Body of pancreas (tissue), 4 donors: Measurements from ENCODE around the gene CBFB. TPM values are rescaled to one million over a fixed set of nuclear protein-coding genes. Genes with fewer than 3 reads are reported as not detected.

ENCODE experiments used
- ATAC-seq: fragments of 150-250 bp; one replicate; pipeline ENCODE4 v1.9.1; 2016
- DNase-seq, 4 donors: peaks; one replicate each; pipeline ENCODE4 v3.0.0-alpha.2; 2019
- H3K27ac ChIP-seq, 4 donors: fragments of 200-600 bp; sonication (generic); 1 replicate in 3 of 4; 2 replicates in 1 of 4; pipeline versions ENCODE4 v1.5.1 to v1.6.1; 2016 to 2019; ENCODE audit warnings: mild to moderate bottlenecking in 1 of 4, mixed read lengths in 1 of 4, moderate library complexity in 1 of 4
- H3K27me3 ChIP-seq, 2 donors: fragments of 200-600 bp; sonication (generic); one replicate each; pipeline ENCODE4 v1.6.0; 2016; ENCODE audit warnings: mild to moderate bottlenecking in 1 of 2
- H3K36me3 ChIP-seq, 2 donors: fragments of 200-600 bp; sonication (generic); replicated peaks in 1 of 2; 2 replicates each; pipeline ENCODE4 v1.5.1; 2016; ENCODE audit warnings: low read depth in 2 of 2; ENCODE audit not compliant: insufficient read depth in 1 of 2
- H3K4me1 ChIP-seq: fragments of 200-600 bp; sonication (generic); one replicate; pipeline ENCODE4 v1.6.0; 2016
- H3K4me3 ChIP-seq, 2 donors: fragments of 200-600 bp; sonication (generic); 1 replicate in 1 of 2; 2 replicates in 1 of 2; pipeline ENCODE4 v1.5.1; 2016 to 2019
- H3K9me3 ChIP-seq, 3 donors: fragments of 200-600 bp; sonication (generic); 1 replicate in 2 of 3; 2 replicates in 1 of 3; pipeline ENCODE4 v1.5.1; 2016
- POLR2A ChIP-seq, 3 donors: fragments of 450-650 bp; IDR thresholded peaks; one replicate each; pipeline ENCODE4 v1.6.1; 2016; ENCODE audit warnings: antibody characterized with exemption in 3 of 3, mild to moderate bottlenecking in 2 of 3
- WGBS, 2 donors: methylation state at CpG; one replicate each; pipeline ENCODE4 v1.1.5; 2017; 5-methylcytosine and 5-hydroxymethylcytosine counted together
- intact Hi-C: fragments of 100-400 bp; cut with DNase I; formaldehyde crosslinking; loops from one replicate; pipeline ENCODE4 v1.15.1; 2023
- total RNA-seq, 2 donors: library from RNA; depleted of rRNA; stranded (reverse); fragments of >200 nt; gene quantifications; one replicate each; pipeline ENCODE4 v1.1.0, GENCODE V29; 2016
- TF ChIP-seq, protein P1 (sequence below), 7 experiments: fragments of 450-650 bp in 4 of 7; fragments of 200-600 bp in 3 of 7; sonication (generic) in 3 of 7; IDR thresholded peaks; one replicate each; pipeline ENCODE4 v1.5.1; 2016 to 2019; ENCODE audit warnings: antibody characterized with exemption in 7 of 7

Gene CBFB
- total RNA-seq, 2 donors from 2014 or later, result 28.0 to 41.9 TPM

GRCh38 chr16:67015313-67015731 is 13.6 kb upstream of the CBFB start:
- Histone ChIP-seq H3K27ac (no peak overlapping the region), H3K4me1 (peaks cover 18% of the 10 kb centered on the region), H3K27me3 (peaks cover 0 to 12% of the 10 kb centered on the region in 2 donors), H3K9me3 (no peaks in the 10 kb centered on the region), H3K36me3 (no peaks in the 10 kb centered on the region), H3K4me3 (no peak overlapping the region)
- 84 to 91% methylated on average over 7 to 9 of the region's 9 CpGs for WGBS, 2 donors
- no peak for TF ChIP-seq POLR2A (IDR thresholded peaks at IDR 0.05)
- TF ChIP-seq, protein P1, sequence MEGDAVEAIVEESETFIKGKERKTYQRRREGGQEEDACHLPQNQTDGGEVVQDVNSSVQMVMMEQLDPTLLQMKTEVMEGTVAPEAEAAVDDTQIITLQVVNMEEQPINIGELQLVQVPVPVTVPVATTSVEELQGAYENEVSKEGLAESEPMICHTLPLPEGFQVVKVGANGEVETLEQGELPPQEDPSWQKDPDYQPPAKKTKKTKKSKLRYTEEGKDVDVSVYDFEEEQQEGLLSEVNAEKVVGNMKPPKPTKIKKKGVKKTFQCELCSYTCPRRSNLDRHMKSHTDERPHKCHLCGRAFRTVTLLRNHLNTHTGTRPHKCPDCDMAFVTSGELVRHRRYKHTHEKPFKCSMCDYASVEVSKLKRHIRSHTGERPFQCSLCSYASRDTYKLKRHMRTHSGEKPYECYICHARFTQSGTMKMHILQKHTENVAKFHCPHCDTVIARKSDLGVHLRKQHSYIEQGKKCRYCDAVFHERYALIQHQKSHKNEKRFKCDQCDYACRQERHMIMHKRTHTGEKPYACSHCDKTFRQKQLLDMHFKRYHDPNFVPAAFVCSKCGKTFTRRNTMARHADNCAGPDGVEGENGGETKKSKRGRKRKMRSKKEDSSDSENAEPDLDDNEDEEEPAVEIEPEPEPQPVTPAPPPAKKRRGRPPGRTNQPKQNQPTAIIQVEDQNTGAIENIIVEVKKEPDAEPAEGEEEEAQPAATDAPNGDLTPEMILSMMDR (IDR thresholded peaks at IDR 0.05), result peak in 4 of 7 experiments; percentile 2 to 32 (median 28)
- intact Hi-C loops, result loop anchor here (5.0 kb wide), 1 partner anchor 137 kb away; the partner anchor contains the start of gene B3GNT9
- DNase-seq (no peak), ATAC-seq (no peak)

GRCh38 chr16:67016143-67016542 is 12.8 kb upstream of the CBFB start:
- H3K4me1 ChIP-seq, result peaks cover 18% of the 10 kb centered on the region
- DNase-seq (no peak), ATAC-seq (no peak)
- TF ChIP-seq POLR2A (IDR thresholded peaks at IDR 0.05), result no peak
- TF ChIP-seq, protein P1 (IDR thresholded peaks at IDR 0.05), result no peak
- intact Hi-C loops, result loop anchor here (5.0 kb wide), 1 partner anchor 136 kb away; the partner anchor contains the start of gene B3GNT9
- H3K4me3 ChIP-seq, result no peak overlapping the region
- H3K9me3 ChIP-seq, result no peaks in the 10 kb centered on the region
- H3K27ac ChIP-seq, result no peak overlapping the region
- no peaks in the 10 kb centered on the region for H3K36me3 ChIP-seq
- H3K27me3 ChIP-seq, result peaks cover 0 to 12% of the 10 kb centered on the region in 2 donors

DNA sequence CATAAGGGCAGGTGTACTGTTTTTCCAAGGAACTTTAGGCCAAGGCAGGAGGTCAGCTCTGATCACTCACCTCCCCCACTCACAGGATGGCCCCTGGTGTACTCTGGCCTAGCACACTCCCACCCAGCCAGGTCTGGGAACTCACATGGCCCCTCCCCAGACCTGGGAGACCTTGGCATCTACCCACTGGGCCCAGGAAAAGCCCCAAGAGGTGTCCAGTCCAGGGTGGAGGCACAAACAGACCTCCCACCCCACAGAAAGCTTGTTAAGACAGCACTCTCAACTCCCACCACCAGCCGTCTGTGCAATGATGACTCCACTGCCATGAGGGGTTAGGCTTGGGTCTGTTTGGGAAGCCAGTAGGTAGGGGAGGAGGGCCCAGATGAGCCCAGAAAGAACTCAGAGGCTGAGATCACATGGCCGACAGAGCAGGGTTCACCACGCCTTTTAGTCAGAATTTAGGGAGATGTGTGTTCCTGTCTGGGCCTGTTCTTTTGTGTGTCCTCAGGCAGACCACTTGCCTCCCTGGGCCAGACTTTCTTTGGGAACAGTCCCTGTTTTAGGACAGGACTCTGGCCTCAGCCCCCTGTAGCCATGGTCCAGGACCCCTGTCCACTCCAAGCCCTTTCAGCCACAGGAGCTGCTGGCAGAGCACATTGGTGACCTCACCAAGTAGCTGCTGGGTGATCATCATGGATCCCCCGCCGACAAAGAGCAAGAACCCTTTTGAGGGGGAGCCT is 12.1 kb upstream of the CBFB start:
- intact Hi-C loops, result loop anchor here (5.0 kb wide), 1 partner anchor 135 kb away; the partner anchor contains the start of gene B3GNT9
- peaks cover 18% of the 10 kb centered on the region for H3K4me1 ChIP-seq
- 72 to 100% methylated on average over 3 to 5 of the region's 5 CpGs for WGBS, 2 donors
- no peak for ATAC-seq
- no peak for DNase-seq
- H3K4me3 ChIP-seq, result no peak overlapping the region
- no peaks in the 10 kb centered on the region for H3K36me3 ChIP-seq
- H3K9me3 ChIP-seq, result no peaks in the 10 kb centered on the region
- TF ChIP-seq, protein P1 (IDR thresholded peaks at IDR 0.05), result no peak
- TF ChIP-seq POLR2A (IDR thresholded peaks at IDR 0.05), result no peak
- H3K27me3 ChIP-seq, result peaks cover 0 to 12% of the 10 kb centered on the region in 2 donors
- no peak overlapping the region for H3K27ac ChIP-seq

GRCh38 chr16:67017421-67017750 is 11.6 kb upstream of the CBFB start:
- Histone ChIP-seq H3K9me3 (no peaks in the 10 kb centered on the region), H3K36me3 (no peaks in the 10 kb centered on the region), H3K4me3 (no peak overlapping the region), H3K4me1 (peaks cover 21% of the 10 kb centered on the region), H3K27me3 (peaks cover 0 to 12% of the 10 kb centered on the region in 2 donors), H3K27ac (no peak overlapping the region)
- WGBS, 2 donors, result 63 to 80% methylated on average over 1 to 4 of the region's 4 CpGs
- no peak for TF ChIP-seq POLR2A (IDR thresholded peaks at IDR 0.05)
- TF ChIP-seq, protein P1 (IDR thresholded peaks at IDR 0.05), result no peak
- intact Hi-C loops, result loop anchor here (5.0 kb wide), 1 partner anchor 135 kb away; the partner anchor contains the start of gene B3GNT9
- DNase-seq (no peak), ATAC-seq (no peak)
